SJSA1 (cell line): Measurements from ENCODE around the gene RTN4R. TPM values are rescaled to one million over a fixed set of nuclear protein-coding genes. Genes with fewer than 3 reads are reported as not detected.
"Not testable (repeated sequence)": the region's sequence is repeated elsewhere in the genome, so short reads cannot be mapped to it uniquely, and the experiment has no call there.

Experiments
- DNase-seq, 2 experiments: peaks; one replicate each; pipeline ENCODE4 v3.0.0-alpha.2; 2015 to 2020; ENCODE audit warnings: low spot score in 2 of 2, low read depth in 1 of 2
- H3K27ac ChIP-seq: fragments of 250-450 bp; sonication (Bioruptor Pico); 2 replicates; pipeline ENCODE4 v1.5.1; 2020; ENCODE audit warnings: mild to moderate bottlenecking, moderate library complexity
- H3K27me3 ChIP-seq: fragments of 250-450 bp; sonication (Bioruptor Pico); replicated peaks from 2 replicates; pipeline ENCODE4 v1.5.1; 2020; ENCODE audit warnings: mild to moderate bottlenecking, moderate library complexity
- H3K36me3 ChIP-seq: fragments of 250-450 bp; sonication (Bioruptor Pico); 2 replicates; pipeline ENCODE4 v1.5.1; 2020; ENCODE audit warnings: mild to moderate bottlenecking
- H3K4me1 ChIP-seq: fragments of 250-450 bp; sonication (Bioruptor Pico); replicated peaks from 2 replicates; pipeline ENCODE4 v1.6.1; 2021; ENCODE audit warnings: mild to moderate bottlenecking
- H3K4me3 ChIP-seq: fragments of 250-450 bp; sonication (Bioruptor Pico); 2 replicates; pipeline ENCODE4 v1.5.1; 2020; ENCODE audit warnings: mild to moderate bottlenecking
- H3K9me3 ChIP-seq: fragments of 250-450 bp; sonication (Bioruptor Pico); replicated peaks from 2 replicates; pipeline ENCODE4 v1.5.1; 2020; ENCODE audit warnings: mild to moderate bottlenecking
- total RNA-seq: library from RNA; depleted of rRNA; stranded (reverse); fragments of >200 nt; shearing (Covaris generic); gene quantifications from 2 replicates; pipeline ENCODE4 v1.2.3, GENCODE V29; 2014

The RTN4R gene
- total RNA-seq, 1 experiment from 2014 or later, result 0.05 TPM

GRCh38 chr22:20275836-20276235 is 7.7 kb upstream of the RTN4R start:
- no peak overlapping the region for H3K27ac ChIP-seq
- no peaks in the 10 kb centered on the region for H3K27me3 ChIP-seq
- H3K4me1 ChIP-seq, result no peaks in the 10 kb centered on the region
- DNase-seq, result no peak
- no peaks in the 10 kb centered on the region for H3K36me3 ChIP-seq
- H3K9me3 ChIP-seq, result no peaks in the 10 kb centered on the region
- no peak overlapping the region for H3K4me3 ChIP-seq

DNA sequence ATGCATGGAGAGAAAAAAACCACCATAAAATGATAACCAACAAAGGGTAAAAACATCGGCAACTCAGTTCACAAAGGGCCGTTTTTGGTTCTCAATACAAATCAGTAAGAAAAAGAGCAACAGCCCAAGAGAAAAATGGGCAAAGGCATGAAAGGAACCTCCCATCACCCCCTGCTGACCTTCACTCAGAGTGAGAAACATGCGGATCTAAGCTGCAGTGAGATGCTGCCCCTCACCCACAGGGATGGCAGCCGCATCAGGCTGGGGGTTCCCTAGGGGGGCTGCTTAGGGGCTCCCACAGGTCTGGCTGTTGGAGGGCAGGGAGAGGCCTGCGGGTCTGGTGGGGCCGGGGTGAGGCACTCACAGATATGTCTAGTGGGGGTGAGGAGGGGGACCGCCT is 7.2 kb upstream of the RTN4R start:
- H3K4me1 ChIP-seq, H3K36me3 ChIP-seq, H3K4me3 ChIP-seq, H3K9me3 ChIP-seq, DNase-seq, H3K27me3 ChIP-seq, H3K27ac ChIP-seq: not testable (repeated sequence)

GRCh38 chr22:20274374-20274773 is 6.3 kb upstream of the RTN4R start:
- H3K27me3 ChIP-seq, H3K4me3 ChIP-seq, H3K36me3 ChIP-seq: not testable (repeated sequence)

DNA sequence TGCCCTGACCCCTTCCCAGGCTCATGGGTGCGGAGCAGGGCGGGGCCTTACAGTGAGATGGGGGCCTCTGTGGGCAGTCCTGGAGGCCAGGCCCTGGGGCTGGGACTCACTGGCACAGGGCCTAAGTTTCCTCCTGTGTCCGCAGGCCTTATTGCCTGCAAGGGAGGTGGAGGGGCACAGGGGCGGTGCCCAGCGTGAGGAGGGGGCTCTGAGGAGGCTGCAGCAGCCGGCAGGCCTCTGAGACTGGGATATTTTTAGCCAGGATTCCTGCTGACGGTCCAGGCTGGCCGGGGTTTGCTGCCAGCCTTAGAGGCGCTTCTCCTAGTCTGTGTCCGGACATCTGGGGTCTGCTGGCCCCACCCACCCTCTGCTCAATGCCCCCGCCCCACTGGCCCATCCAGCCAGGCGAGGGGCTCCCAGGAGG is 5.7 kb upstream of the RTN4R start:
- Histone ChIP-seq H3K36me3 (no peaks in the 10 kb centered on the region), H3K4me3 (no peak overlapping the region), H3K27me3 (no peaks in the 10 kb centered on the region), H3K27ac (no peak overlapping the region), H3K9me3 (no peaks in the 10 kb centered on the region), H3K4me1 (no peaks in the 10 kb centered on the region)
- no peak for DNase-seq

More at GRCh38 chr22:20274374-20274773, 6.3 kb upstream of the RTN4R start:
- not testable (repeated sequence) for H3K27ac ChIP-seq, H3K9me3 ChIP-seq, DNase-seq, H3K4me1 ChIP-seq

- Histone ChIP-seq H3K4me1 (peaks cover 6% of the 10 kb centered on the region), H3K4me3 (no peak overlapping the region), H3K9me3 (no peaks in the 10 kb centered on the region), H3K27me3 (peaks cover 7% of the 10 kb centered on the region), H3K27ac (no peak overlapping the region), H3K36me3 (no peaks in the 10 kb centered on the region)
- no peak for DNase-seq
Observed at GRCh38 chr22:20272700-20273099, 4.6 kb upstream of the RTN4R start.

- no peaks in the 10 kb centered on the region for H3K9me3 ChIP-seq
- H3K27ac ChIP-seq, result no peak overlapping the region
- DNase-seq, result no peak
- peaks cover 9% of the 10 kb centered on the region for H3K4me1 ChIP-seq
- H3K27me3 ChIP-seq, result peaks cover 11% of the 10 kb centered on the region
- no peak overlapping the region for H3K4me3 ChIP-seq
- H3K36me3 ChIP-seq, result no peaks in the 10 kb centered on the region
Observed at GRCh38 chr22:20272174-20272573, 4.1 kb upstream of the RTN4R start.

DNA sequence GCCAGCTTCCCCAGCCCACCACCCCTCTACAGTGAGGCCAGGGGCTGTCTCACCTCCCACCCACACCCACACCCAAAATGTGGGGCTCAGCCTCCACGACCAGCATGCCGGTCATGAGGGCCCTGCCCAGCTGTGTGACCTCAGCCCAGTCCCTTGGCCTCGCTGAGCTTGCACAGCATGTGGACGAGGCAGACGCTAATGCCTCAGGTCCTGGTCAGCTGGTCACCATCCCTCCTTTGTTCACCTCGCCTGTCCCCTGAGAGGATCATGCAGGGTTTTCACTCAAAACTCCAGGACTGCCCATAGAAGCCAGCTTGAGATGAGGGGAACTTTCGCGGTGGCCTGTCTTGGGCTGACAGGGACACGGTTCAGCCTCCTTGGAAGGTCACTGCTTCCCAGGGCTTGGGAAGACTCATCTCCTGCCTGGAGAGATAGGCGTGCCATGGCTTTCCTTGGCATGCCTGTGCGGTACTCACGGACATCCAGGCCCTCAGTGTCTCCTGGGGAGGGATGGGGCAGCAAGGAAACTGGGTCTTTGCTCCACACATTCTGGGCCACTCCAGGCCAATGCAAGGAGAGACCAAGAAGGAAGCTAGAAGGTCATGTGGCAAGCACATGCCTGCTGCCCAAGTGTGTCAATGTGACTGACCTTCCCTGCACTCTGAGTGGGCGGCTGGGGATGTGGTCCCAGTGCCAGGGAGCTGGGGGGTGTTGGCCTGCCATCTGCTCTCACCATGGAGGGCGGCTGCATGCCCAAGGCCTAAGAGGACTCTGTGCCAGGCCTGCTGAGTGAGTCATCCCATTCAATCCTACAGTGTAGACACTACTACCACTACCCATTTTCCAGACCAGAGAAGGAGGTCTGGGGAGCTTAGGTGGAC is 3.2 kb upstream of the RTN4R start:
- H3K9me3 ChIP-seq, result no peaks in the 10 kb centered on the region
- H3K27ac ChIP-seq, result no peak overlapping the region
- no peak for DNase-seq

DNA sequence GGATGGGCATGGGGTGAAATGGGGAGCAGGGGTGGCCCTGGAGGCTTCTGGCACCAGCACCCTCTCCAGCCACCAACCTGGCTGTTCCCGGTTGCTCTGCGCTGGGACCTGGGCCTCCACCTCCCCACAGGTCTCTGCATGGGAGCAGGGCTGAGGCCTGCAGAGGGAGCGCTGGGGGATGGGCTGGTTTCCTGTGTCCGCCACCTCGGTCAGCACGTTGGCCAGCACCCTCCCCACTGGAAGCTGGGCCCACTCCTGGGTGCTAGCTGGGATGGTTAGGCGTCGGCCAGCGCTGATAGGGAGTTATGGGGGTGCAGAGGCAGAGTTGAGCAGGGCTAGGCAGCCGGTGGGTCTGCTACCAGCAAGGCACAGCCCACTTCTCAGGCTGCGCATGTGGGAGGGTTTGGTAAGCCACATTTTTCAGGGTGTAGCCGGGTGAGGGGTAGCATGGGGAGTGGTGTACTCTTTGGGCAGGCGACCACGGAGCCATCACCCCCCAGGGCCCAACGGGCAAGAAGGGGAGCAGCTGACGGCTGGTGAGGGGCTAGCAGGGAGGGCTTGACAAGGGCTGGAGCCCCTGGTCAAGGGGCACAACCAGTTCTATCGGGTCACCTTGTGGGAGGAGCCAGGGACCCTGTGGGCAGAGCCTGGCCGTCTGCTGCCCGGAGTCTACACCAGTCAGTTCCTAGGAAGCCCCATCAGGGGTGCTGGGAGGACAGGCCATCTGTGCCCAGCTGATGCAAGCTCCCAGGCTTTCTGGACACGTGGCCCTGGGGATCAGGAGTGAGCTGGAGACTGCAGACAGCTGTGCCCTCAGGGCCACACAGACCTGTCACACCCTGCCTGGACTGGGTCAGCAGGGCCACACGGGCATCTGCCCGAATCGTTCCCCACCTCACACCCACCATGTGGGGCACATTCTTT is 2.3 kb upstream of the RTN4R start:
- not testable (repeated sequence) for H3K4me1 ChIP-seq, H3K9me3 ChIP-seq, H3K4me3 ChIP-seq, DNase-seq, H3K36me3 ChIP-seq, H3K27ac ChIP-seq
- peaks cover 16% of the 10 kb centered on the region for H3K27me3 ChIP-seq

More for the DNA sequence above, 3.2 kb upstream of the RTN4R start:
- H3K4me1 ChIP-seq, result peaks cover 9% of the 10 kb centered on the region
- H3K36me3 ChIP-seq, result no peaks in the 10 kb centered on the region
- H3K27me3 ChIP-seq, result peaks cover 16% of the 10 kb centered on the region
- no peak overlapping the region for H3K4me3 ChIP-seq

DNA sequence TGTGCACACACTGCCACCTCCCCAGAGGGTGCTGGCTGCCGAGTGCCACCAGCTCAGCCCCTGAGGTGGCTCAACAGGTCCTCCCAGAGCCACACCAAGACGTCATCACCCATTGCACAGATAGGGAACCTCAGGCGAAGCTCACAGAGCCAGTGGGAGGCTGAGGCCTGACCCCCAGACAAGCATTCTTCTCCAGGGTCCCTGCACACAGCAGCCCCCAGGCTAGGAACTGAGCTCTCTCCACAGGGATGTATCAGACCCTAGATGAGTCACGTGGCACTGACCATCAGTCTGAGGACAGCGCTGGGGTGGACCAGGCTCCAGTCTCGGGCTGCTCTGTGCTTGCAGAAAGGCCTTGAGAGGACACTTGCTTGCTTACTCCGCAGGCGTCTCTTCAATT is 1.6 kb upstream of the RTN4R start:
- not testable (repeated sequence) for H3K9me3 ChIP-seq, DNase-seq, H3K4me1 ChIP-seq, H3K27ac ChIP-seq, H3K36me3 ChIP-seq, H3K4me3 ChIP-seq
- peaks cover 16% of the 10 kb centered on the region for H3K27me3 ChIP-seq

- H3K9me3 ChIP-seq, H3K36me3 ChIP-seq, DNase-seq, H3K4me1 ChIP-seq, H3K4me3 ChIP-seq, H3K27ac ChIP-seq: not testable (repeated sequence)
- peaks cover 16% of the 10 kb centered on the region for H3K27me3 ChIP-seq
Observed at GRCh38 chr22:20269201-20269600, 1.1 kb upstream of the RTN4R start.

- H3K27ac ChIP-seq, result no peak overlapping the region
- no peak for DNase-seq
- peaks cover 16% of the 10 kb centered on the region for H3K27me3 ChIP-seq
- H3K9me3 ChIP-seq, result no peaks in the 10 kb centered on the region
- peaks cover 9% of the 10 kb centered on the region for H3K4me1 ChIP-seq
- H3K36me3 ChIP-seq, result no peaks in the 10 kb centered on the region
- peak overlapping the region; percentile 24 for H3K4me3 ChIP-seq
Observed at GRCh38 chr22:20267441-20268278, 458 bp downstream of the RTN4R start.

GRCh38 chr22:20266667-20267440 is 1.3 kb downstream of the RTN4R start:
- H3K4me1 ChIP-seq, result not testable (repeated sequence)

More at GRCh38 chr22:20266667-20267440, 1.3 kb downstream of the RTN4R start:
- H3K9me3 ChIP-seq, H3K4me3 ChIP-seq, H3K36me3 ChIP-seq, H3K27ac ChIP-seq, DNase-seq: not testable (repeated sequence)
- peaks cover 16% of the 10 kb centered on the region for H3K27me3 ChIP-seq
